ENCODE data around the gene FNTB. TPM values are rescaled to one million over a fixed set of nuclear protein-coding genes. Genes with fewer than 3 reads are reported as not detected.

The FNTB gene
- total RNA-seq, 1 experiment from 2014 or later, result 14.2 TPM

- TF ChIP-seq ZNF317 (CRISPR knock-in tag; IDR thresholded peaks at IDR 0.05; ENCODE audit: borderline replicate concordance, low read depth) (no peak), ZNF232 (CRISPR knock-in tag; IDR thresholded peaks at IDR 0.05) (no peak)
These were observed 7.8 kb downstream of the FNTB start (continued) for GRCh38 chr14:64994540-64994939.

GRCh38 chr14:64995291-64995690 lies 8.6 kb downstream of the FNTB start:
- Mint-ChIP-seq H3K4me3 (no peak overlapping the region), H3K4me1 (peaks cover 29% of the 10 kb centered on the region), H3K27ac (no peak overlapping the region), H3K27me3 (ENCODE audit: low read depth) (no peaks in the 10 kb centered on the region), H3K36me3 (no peaks in the 10 kb centered on the region), H3K9me3 (no peaks in the 10 kb centered on the region)
- TF ChIP-seq, protein P1, sequence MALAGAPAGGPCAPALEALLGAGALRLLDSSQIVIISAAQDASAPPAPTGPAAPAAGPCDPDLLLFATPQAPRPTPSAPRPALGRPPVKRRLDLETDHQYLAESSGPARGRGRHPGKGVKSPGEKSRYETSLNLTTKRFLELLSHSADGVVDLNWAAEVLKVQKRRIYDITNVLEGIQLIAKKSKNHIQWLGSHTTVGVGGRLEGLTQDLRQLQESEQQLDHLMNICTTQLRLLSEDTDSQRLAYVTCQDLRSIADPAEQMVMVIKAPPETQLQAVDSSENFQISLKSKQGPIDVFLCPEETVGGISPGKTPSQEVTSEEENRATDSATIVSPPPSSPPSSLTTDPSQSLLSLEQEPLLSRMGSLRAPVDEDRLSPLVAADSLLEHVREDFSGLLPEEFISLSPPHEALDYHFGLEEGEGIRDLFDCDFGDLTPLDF (CRISPR knock-in tag; IDR thresholded peaks at IDR 0.05), result no peak
- TF ChIP-seq, protein P2, sequence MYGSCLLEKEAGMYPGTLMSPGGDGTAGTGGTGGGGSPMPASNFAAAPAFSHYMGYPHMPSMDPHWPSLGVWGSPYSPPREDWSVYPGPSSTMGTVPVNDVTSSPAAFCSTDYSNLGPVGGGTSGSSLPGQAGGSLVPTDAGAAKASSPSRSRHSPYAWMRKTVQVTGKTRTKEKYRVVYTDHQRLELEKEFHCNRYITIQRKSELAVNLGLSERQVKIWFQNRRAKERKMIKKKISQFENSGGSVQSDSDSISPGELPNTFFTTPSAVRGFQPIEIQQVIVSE (CRISPR knock-in tag; IDR thresholded peaks at IDR 0.05; ENCODE audit: borderline replicate concordance), result no peak
- TF ChIP-seq ZNF138 (CRISPR knock-in tag; conservative IDR thresholded peaks at IDR 0.05) (no peak), ZNF532 (CRISPR knock-in tag; IDR thresholded peaks at IDR 0.05; ENCODE audit: borderline replicate concordance) (no peak), CREB1 (CRISPR knock-in tag; IDR thresholded peaks at IDR 0.05) (no peak), GABPB1 (CRISPR knock-in tag; IDR thresholded peaks at IDR 0.05) (no peak), TEAD4 (CRISPR knock-in tag; IDR thresholded peaks at IDR 0.05) (no peak), ETV6 (CRISPR knock-in tag; IDR thresholded peaks at IDR 0.05) (no peak), NR3C1 (CRISPR knock-in tag; conservative IDR thresholded peaks at IDR 0.05; ENCODE audit: low read depth) (no peak), ESRRA (CRISPR knock-in tag; IDR thresholded peaks at IDR 0.05; ENCODE audit: borderline replicate concordance) (no peak), KAT7 (CRISPR knock-in tag; IDR thresholded peaks at IDR 0.05; ENCODE audit: borderline replicate concordance) (no peak), GRHL2 (CRISPR knock-in tag; IDR thresholded peaks at IDR 0.05; ENCODE audit: insufficient replicate concordance, severe bottlenecking) (no peak), GTF2I (CRISPR knock-in tag; conservative IDR thresholded peaks at IDR 0.05) (no peak), ZBTB43 (CRISPR knock-in tag; IDR thresholded peaks at IDR 0.05) (no peak), JUN (CRISPR knock-in tag; IDR thresholded peaks at IDR 0.05) (no peak), ZNF416 (CRISPR knock-in tag; IDR thresholded peaks at IDR 0.05) (no peak)
- ChIA-PET POLR2A (interaction anchor here (0.6 to 0.7 kb wide), 2 partner anchors 39 to 567 kb away, joined by 3 read pairs; no protein-coding TSS in a partner anchor), CTCF (interaction anchor here (0.7 to 1.1 kb wide), 2 partner anchors 24 to 126 kb away, joined by 3 read pairs; no protein-coding TSS in a partner anchor)
- no peak for ATAC-seq
- no peak for DNase-seq (ENCODE audit: low spot score)
